GM12865 (cell line): Measurements from ENCODE around the gene PDE8A.

ENCODE experiments used
- DNase-seq: peaks from one replicate; pipeline ENCODE4 v3.0.0; 2010; ENCODE audit warnings: low read depth
- H3K4me3 ChIP-seq: 2 replicates; pipeline ENCODE4 v1.5.1; 2011; ENCODE audit warnings: mild to moderate bottlenecking, low read depth, low read length, control low read depth
- TF ChIP-seq, protein P1 (sequence below): IDR thresholded peaks from 2 replicates; pipeline ENCODE4 v1.5.1; 2011; ENCODE audit warnings: low read length, control low read depth, low read depth, inconsistent platforms; ENCODE audit not compliant: insufficient read depth; ENCODE audit errors: missing control alignments

Gene PDE8A

DNA sequence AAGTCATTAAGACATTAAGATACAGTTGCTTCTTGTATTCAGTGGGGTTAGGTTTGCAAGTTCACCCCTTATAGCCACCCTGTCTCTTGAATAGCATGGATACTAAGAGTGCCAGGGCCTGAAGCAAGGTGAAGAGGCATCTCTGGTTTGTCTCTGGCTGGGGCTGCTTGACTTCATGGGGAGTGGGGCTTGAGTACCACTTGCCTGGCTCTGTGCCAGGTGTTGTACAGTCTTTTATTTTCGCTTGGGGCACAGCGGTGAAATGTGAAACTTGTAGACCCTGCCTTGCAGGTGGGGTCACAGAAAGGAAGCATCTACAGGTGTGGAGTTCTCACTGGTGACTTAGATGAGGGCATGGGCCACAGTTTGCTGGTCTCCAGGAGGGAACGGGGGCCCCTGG, 152.1 kb downstream of the PDE8A start:
- TF ChIP-seq, protein P1, sequence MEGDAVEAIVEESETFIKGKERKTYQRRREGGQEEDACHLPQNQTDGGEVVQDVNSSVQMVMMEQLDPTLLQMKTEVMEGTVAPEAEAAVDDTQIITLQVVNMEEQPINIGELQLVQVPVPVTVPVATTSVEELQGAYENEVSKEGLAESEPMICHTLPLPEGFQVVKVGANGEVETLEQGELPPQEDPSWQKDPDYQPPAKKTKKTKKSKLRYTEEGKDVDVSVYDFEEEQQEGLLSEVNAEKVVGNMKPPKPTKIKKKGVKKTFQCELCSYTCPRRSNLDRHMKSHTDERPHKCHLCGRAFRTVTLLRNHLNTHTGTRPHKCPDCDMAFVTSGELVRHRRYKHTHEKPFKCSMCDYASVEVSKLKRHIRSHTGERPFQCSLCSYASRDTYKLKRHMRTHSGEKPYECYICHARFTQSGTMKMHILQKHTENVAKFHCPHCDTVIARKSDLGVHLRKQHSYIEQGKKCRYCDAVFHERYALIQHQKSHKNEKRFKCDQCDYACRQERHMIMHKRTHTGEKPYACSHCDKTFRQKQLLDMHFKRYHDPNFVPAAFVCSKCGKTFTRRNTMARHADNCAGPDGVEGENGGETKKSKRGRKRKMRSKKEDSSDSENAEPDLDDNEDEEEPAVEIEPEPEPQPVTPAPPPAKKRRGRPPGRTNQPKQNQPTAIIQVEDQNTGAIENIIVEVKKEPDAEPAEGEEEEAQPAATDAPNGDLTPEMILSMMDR = no peak
- no peak overlapping the region for H3K4me3 ChIP-seq
- DNase-seq = no peak

DNA sequence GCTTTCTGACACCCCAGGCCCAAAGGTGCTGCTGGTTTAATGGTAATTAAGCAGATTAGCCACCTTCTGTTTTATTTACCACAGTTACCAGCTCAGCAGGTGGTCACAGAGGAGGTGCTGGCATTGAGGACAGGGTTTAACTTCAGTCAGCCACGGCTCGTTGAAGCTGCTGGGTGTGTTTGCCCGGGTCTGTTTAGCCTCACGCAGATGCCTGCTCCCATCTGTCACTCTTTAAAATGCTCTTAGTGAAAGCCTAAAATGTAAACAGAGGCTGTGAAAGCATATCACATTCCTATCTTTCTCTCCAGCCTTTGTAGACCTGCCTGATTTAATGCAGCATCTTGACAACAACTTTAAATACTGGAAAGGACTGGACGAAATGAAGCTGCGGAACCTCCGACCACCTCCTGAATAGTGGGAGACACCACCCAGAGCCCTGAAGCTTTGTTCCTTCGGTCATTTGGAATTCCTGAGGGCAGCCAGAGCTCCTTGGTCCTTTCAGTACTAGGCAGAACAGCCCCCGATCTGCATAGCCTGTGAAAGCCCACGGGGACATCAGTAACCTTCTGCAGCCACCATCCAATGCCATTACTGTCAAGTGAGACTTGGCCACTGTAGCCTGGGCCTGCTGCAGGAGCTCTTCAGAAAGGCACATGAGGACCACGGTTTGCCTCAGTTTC, 156.0 kb downstream of the PDE8A start:
- no peak for DNase-seq
- no peak overlapping the region for H3K4me3 ChIP-seq
- TF ChIP-seq, protein P1 = no peak

GRCh38 chr15:85139391-85139790, 157.7 kb downstream of the PDE8A start:
- no peak overlapping the region for H3K4me3 ChIP-seq
- TF ChIP-seq, protein P1 = no peak
- DNase-seq = no peak

- TF ChIP-seq, protein P1 = no peak
- no peak for DNase-seq
Observed at GRCh38 chr15:85141726-85142125, 160.1 kb downstream of the PDE8A start.

GRCh38 chr15:85142312-85142711, 160.7 kb downstream of the PDE8A start:
- no peak overlapping the region for H3K4me3 ChIP-seq
- no peak for DNase-seq
- TF ChIP-seq, protein P1 = no peak

More at GRCh38 chr15:85141726-85142125, 160.1 kb downstream of the PDE8A start:
- H3K4me3 ChIP-seq = no peak overlapping the region

DNA sequence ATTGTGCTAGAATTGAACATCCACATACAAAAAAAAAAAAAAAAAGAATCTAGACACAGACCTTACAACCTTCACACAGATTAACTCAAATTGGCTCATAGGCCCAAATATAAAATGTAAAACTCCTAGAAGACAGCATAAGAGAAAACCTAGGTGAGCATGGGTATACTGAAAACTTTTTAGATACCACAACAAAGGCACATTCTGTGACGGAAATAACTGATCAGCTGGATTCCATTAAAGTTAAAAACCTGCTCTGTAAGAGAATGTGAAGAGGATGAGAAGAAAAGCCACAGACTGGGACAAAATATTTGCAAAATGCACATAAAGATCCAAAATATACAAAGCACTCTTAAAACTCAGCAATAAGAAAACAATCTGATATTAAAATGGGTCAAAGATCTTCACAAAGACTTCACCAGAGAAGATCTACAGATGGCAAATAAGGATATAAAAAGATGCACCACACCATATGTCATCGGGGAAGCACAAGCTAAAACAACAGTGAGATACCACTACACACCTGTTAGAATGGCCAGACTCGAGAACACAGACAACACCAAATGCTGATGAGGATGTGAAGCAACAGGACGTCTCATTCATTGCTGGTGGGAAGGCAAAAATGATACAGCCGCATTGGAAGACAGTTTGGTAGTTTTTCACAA, 167.9 kb downstream of the PDE8A start:
- TF ChIP-seq, protein P1 = no peak
- DNase-seq = no peak
- no peak overlapping the region for H3K4me3 ChIP-seq
